ENCODE results near the gene AP2B1. TPM values are rescaled to one million over a fixed set of nuclear protein-coding genes. Genes with fewer than 3 reads are reported as not detected.

The AP2B1 gene
- total RNA-seq, 1 experiment from 2014 or later = 217 TPM

DNA sequence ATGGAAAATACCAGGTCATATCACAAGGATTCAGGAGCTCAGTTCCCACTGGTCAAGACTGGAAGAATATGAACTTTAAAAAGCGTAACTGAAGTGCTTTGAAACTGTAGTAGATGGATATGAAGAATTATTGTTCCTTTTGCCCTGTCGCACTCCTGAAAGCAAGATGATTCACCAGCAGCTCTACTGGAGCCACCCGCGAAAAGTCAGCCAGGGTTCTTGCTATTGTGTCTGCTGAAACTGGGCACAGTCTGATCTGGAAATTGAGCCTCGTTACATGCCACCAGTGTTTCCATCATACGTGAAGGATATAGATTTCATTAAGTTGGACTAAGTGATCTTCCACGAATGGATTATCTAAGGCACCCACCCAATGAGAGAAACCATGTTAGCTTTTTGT, 16.6 kb downstream of the AP2B1 start:
- Histone ChIP-seq H2AK5ac (ENCODE audit: insufficient read length, low read length) (no peak overlapping the region), H3K79me2 (ENCODE audit: insufficient read depth, low read length) (no peaks in the 10 kb centered on the region), H3K14ac (ENCODE audit: insufficient read depth, low read length) (no peak overlapping the region), H3K27me3 (ENCODE audit: insufficient read depth, low read length) (no peaks in the 10 kb centered on the region), H3K56ac (ENCODE audit: insufficient read length, low read depth, low read length) (no peak overlapping the region), H2BK15ac (ENCODE audit: low read depth, low read length) (no peak overlapping the region), H3K4ac (ENCODE audit: low read depth, low read length) (no peak overlapping the region), H2BK20ac (ENCODE audit: low read depth, low read length, poor library complexity, severe bottlenecking) (no peak overlapping the region), H2AFZ (ENCODE audit: low read length) (no peak overlapping the region), H3K23me2 (ENCODE audit: insufficient read length, low read depth, low read length, poor library complexity, severe bottlenecking) (no peaks in the 10 kb centered on the region), H3K27ac (ENCODE audit: insufficient read length, low read depth, low read length) (no peak overlapping the region), H3K23ac (ENCODE audit: insufficient read length, low read depth, low read length) (no peak overlapping the region), H4K91ac (ENCODE audit: insufficient read length, low read depth, low read length) (no peak overlapping the region), H3K4me1 (ENCODE audit: insufficient read depth, low read length) (no peaks in the 10 kb centered on the region), H3K18ac (ENCODE audit: insufficient read length, low read depth, low read length) (no peak overlapping the region), H2BK120ac (ENCODE audit: low read depth, low read length, poor library complexity, severe bottlenecking) (no peak overlapping the region), H4K20me1 (ENCODE audit: control insufficient read depth, insufficient read depth, insufficient read length) (no peaks in the 10 kb centered on the region), H3T11ph (ENCODE audit: low read length) (no peak overlapping the region), H3K79me1 (ENCODE audit: insufficient read depth, low read depth, low read length, poor library complexity, severe bottlenecking) (no peaks in the 10 kb centered on the region), H4K8ac (replicated peaks; ENCODE audit: insufficient read length, low read depth, low read length) (no peak overlapping the region), H2BK5ac (ENCODE audit: insufficient read length, low read length) (no peak overlapping the region), H2BK12ac (ENCODE audit: insufficient read length, low read depth, low read length) (no peak overlapping the region), H3K9me3 (ENCODE audit: control insufficient read depth, low read depth, low read length) (no peaks in the 10 kb centered on the region), H3K9ac (ENCODE audit: extremely low read depth, insufficient read length, low read length) (no peak overlapping the region), H4K5ac (ENCODE audit: insufficient read length, low read depth, low read length) (no peak overlapping the region), H3K4me2 (ENCODE audit: insufficient read depth, insufficient read length, low read length) (no peak overlapping the region)
- Mint-ChIP-seq H3K27me3 (ENCODE audit: low read depth) (no peaks in the 10 kb centered on the region), H3K4me3 (no peak overlapping the region), H3K27ac (no peak overlapping the region), H3K36me3 (ENCODE audit: insufficient read depth in 1 of 3, low read depth in 3 of 3) (peaks cover 14 to 74% (median 61%) of the 10 kb centered on the region in 3 experiments; a peak in 6 of 7 replicates), H3K4me1 (no peaks in the 10 kb centered on the region), H3K9me3 (no peaks in the 10 kb centered on the region)
- WGBS (ENCODE audit: extremely low coverage, insufficient read length, low lambda C conversion rate) = no CpG with 5 or more reads among the region's 7 CpGs
- DNase-seq = no peak
- TF ChIP-seq, protein P1, sequence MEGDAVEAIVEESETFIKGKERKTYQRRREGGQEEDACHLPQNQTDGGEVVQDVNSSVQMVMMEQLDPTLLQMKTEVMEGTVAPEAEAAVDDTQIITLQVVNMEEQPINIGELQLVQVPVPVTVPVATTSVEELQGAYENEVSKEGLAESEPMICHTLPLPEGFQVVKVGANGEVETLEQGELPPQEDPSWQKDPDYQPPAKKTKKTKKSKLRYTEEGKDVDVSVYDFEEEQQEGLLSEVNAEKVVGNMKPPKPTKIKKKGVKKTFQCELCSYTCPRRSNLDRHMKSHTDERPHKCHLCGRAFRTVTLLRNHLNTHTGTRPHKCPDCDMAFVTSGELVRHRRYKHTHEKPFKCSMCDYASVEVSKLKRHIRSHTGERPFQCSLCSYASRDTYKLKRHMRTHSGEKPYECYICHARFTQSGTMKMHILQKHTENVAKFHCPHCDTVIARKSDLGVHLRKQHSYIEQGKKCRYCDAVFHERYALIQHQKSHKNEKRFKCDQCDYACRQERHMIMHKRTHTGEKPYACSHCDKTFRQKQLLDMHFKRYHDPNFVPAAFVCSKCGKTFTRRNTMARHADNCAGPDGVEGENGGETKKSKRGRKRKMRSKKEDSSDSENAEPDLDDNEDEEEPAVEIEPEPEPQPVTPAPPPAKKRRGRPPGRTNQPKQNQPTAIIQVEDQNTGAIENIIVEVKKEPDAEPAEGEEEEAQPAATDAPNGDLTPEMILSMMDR (conservative IDR thresholded peaks at IDR 0.05) = no peak

All from H9 (cell line).